Lower leg skin (tissue), 3 donors: ENCODE results near the gene IZUMO1.

ENCODE experiments used
- POLR2A ChIP-seq, 2 donors: fragments of 450-650 bp; IDR thresholded peaks; one replicate each; pipeline ENCODE4 v1.6.1; 2016 to 2017; ENCODE audit warnings: antibody characterized with exemption in 2 of 2, mild to moderate bottlenecking in 1 of 2, moderate library complexity in 1 of 2
- TF ChIP-seq, protein P1 (sequence below), 3 donors: fragments of 450-650 bp; IDR thresholded peaks; one replicate each; pipeline ENCODE4 v1.5.1; 2016; ENCODE audit warnings: antibody characterized with exemption in 3 of 3, mild to moderate bottlenecking in 3 of 3, moderate library complexity in 2 of 3

DNA sequence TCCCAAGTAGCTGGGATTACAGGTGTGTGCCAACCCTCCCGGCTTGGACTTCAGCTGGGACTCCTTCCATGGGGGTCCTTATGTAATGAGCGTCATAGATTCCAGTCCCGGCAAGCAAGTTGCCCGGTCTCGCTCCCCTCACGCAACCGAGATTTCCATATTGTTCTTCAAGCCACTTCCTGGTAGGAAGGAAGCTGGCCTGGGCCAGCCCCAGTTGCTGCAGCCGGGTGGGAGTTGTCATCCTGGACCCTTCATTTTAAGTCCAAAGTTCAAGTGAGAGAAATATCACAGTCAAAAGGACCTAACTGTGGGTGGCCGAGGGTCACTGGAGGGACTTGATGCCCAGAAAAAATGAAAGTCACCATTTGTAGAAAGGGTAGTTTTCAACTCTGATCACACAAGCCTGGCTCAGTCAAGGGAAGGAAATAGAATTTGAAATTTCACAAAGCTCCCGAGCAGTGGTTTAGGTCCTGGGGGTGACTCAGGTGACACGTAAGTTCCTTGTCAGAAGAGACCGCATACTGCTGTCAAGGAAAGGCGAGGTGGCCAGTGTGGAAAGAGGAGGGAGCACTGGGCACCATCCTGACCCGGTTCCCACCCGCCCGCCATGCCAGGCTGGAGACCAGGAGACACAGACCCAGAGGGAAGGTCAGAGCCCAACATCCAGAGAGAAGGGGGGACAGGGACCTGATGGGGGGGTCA lies 13.9 kb upstream of the IZUMO1 start:
- TF ChIP-seq, protein P1, sequence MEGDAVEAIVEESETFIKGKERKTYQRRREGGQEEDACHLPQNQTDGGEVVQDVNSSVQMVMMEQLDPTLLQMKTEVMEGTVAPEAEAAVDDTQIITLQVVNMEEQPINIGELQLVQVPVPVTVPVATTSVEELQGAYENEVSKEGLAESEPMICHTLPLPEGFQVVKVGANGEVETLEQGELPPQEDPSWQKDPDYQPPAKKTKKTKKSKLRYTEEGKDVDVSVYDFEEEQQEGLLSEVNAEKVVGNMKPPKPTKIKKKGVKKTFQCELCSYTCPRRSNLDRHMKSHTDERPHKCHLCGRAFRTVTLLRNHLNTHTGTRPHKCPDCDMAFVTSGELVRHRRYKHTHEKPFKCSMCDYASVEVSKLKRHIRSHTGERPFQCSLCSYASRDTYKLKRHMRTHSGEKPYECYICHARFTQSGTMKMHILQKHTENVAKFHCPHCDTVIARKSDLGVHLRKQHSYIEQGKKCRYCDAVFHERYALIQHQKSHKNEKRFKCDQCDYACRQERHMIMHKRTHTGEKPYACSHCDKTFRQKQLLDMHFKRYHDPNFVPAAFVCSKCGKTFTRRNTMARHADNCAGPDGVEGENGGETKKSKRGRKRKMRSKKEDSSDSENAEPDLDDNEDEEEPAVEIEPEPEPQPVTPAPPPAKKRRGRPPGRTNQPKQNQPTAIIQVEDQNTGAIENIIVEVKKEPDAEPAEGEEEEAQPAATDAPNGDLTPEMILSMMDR (IDR thresholded peaks at IDR 0.05), result no peak
- TF ChIP-seq POLR2A (IDR thresholded peaks at IDR 0.05), result no peak
